IMR-90 (cell line): ENCODE results near the gene CYS1. TPM values are rescaled to one million over a fixed set of nuclear protein-coding genes. Genes with fewer than 3 reads are reported as not detected.
"Not testable (repeated sequence)": the region's sequence is repeated elsewhere in the genome, so short reads cannot be mapped to it uniquely, and the experiment has no call there.

Source experiments
- ATAC-seq: fragments of 200-7000 bp; cut with Tn5 transposase; 2 replicates; pipeline ENCODE4 v1.9.1; 2020; ENCODE audit warnings: low read depth, mild to moderate bottlenecking, moderate library complexity
- BruUV-seq: library from RNA; stranded (reverse); fragments of 400-500 nt; replicated peaks from 2 replicates; lab custom pipeline; 2021; lab: Mats Ljungman, UMichigan
- CTCF ChIA-PET: fragments of 300-600 bp; formaldehyde crosslinking; extraction: SDS; loops from one replicate; lab custom pipeline; 2021; ENCODE audit warnings: antibody characterized with exemption; lab: Yijun Ruan, JAX
- POLR2A ChIA-PET: fragments of 300-600 bp; sonication (Branson Sonifier 250); formaldehyde crosslinking; loops from one replicate; lab custom pipeline; 2022; ENCODE audit warnings: antibody characterized with exemption; ENCODE audit not compliant: unreplicated experiment; lab: Charles Lee
- DNase-seq: peaks from one replicate; pipeline ENCODE4 v3.0.0; 2013
- H2AFZ ChIP-seq: replicated peaks from 2 replicates; pipeline ENCODE3; 2013; ENCODE audit warnings: low read length, mild to moderate bottlenecking; ENCODE audit not compliant: poor library complexity
- H2AK5ac ChIP-seq: 2 replicates; pipeline ENCODE4 v1.6.1; 2013; ENCODE audit warnings: low read depth, low read length, inconsistent platforms
- H2AK9ac ChIP-seq: replicated peaks from 2 replicates; pipeline ENCODE3; 2013; ENCODE audit warnings: mild to moderate bottlenecking, low read depth, low read length, moderate library complexity; ENCODE audit not compliant: poor library complexity
- H2BK120ac ChIP-seq: 2 replicates; pipeline ENCODE4 v1.6.1; 2013; ENCODE audit warnings: low read depth, low read length, inconsistent platforms
- H2BK15ac ChIP-seq: 3 replicates; pipeline ENCODE4 v1.6.1; 2013; ENCODE audit warnings: low read depth, low read length, inconsistent platforms
- H2BK20ac ChIP-seq: 2 replicates; pipeline ENCODE4 v1.6.1; 2013; ENCODE audit warnings: low read depth, mild to moderate bottlenecking, inconsistent platforms, low read length, moderate library complexity
- H2BK5ac ChIP-seq: 2 replicates; pipeline ENCODE4 v1.6.1; 2013; ENCODE audit warnings: mild to moderate bottlenecking, low read depth, low read length, inconsistent platforms; ENCODE audit not compliant: poor library complexity, severe bottlenecking
- H3K14ac ChIP-seq: replicated peaks from 2 replicates; pipeline ENCODE4 v1.6.1; 2013; ENCODE audit warnings: low read depth, low read length, inconsistent platforms
- H3K18ac ChIP-seq: 2 replicates; pipeline ENCODE4 v1.6.1; 2013; ENCODE audit warnings: low read depth, low read length, control low read depth
- H3K23ac ChIP-seq: 2 replicates; pipeline ENCODE4 v1.6.1; 2013; ENCODE audit warnings: low read depth, low read length, inconsistent platforms
- H3K27ac ChIP-seq: 2 replicates; pipeline ENCODE4 v1.5.1; 2013; ENCODE audit warnings: mild to moderate bottlenecking, control low read depth, low read length; ENCODE audit not compliant: insufficient read depth
- H3K27me3 ChIP-seq: 2 replicates; pipeline ENCODE4 v1.6.1; 2013; ENCODE audit warnings: low read length; ENCODE audit not compliant: control insufficient read depth, insufficient read depth
- H3K36me3 ChIP-seq: 2 replicates; pipeline ENCODE4 v1.6.1; 2013; ENCODE audit warnings: low read length, mixed read lengths; ENCODE audit not compliant: control insufficient read depth, insufficient read depth
- H3K4ac ChIP-seq: 2 replicates; pipeline ENCODE4 v1.6.1; 2013; ENCODE audit warnings: low read depth, low read length, inconsistent platforms
- H3K4me1 ChIP-seq: 2 replicates; pipeline ENCODE4 v1.6.1; 2013; ENCODE audit warnings: low read length, mixed read lengths; ENCODE audit not compliant: control insufficient read depth, insufficient read depth
- H3K4me2 ChIP-seq: 2 replicates; pipeline ENCODE4 v1.6.1; 2013; ENCODE audit warnings: low read depth, mild to moderate bottlenecking, control low read depth, low read length, moderate library complexity
- H3K4me3 ChIP-seq: 2 replicates; pipeline ENCODE4 v1.5.1; 2013; ENCODE audit warnings: low read depth, mild to moderate bottlenecking, control low read depth, low read length, moderate library complexity; ENCODE audit not compliant: insufficient read depth
- H3K56ac ChIP-seq: 2 replicates; pipeline ENCODE4 v1.6.1; 2013; ENCODE audit warnings: low read length, inconsistent platforms; ENCODE audit not compliant: insufficient read depth; ENCODE audit errors: extremely low read depth
- H3K79me1 ChIP-seq, 2 experiments: 2 replicates each; pipeline ENCODE4 v1.6.1; 2013; ENCODE audit warnings: low read length in 2 of 2, inconsistent platforms in 1 of 2, low read depth in 1 of 2
- H3K9ac ChIP-seq: 2 replicates; pipeline ENCODE4 v1.6.1; 2013; ENCODE audit warnings: low read depth, low read length, control low read depth
- H3K9me1 ChIP-seq: 2 replicates; pipeline ENCODE4 v1.6.1; 2013; ENCODE audit warnings: low read length, inconsistent platforms; ENCODE audit not compliant: insufficient read depth
- H3K9me3 ChIP-seq: 2 replicates; pipeline ENCODE4 v1.6.1; 2013; ENCODE audit warnings: low read length; ENCODE audit not compliant: control insufficient read depth, insufficient read depth
- H4K20me1 ChIP-seq: 2 replicates; pipeline ENCODE4 v1.6.1; 2013; ENCODE audit warnings: low read length, inconsistent platforms; ENCODE audit not compliant: insufficient read depth
- H4K5ac ChIP-seq: 2 replicates; pipeline ENCODE4 v1.6.1; 2013; ENCODE audit warnings: mild to moderate bottlenecking, low read depth, low read length, control low read depth
- H4K8ac ChIP-seq, 2 experiments: 2 replicates each; pipeline ENCODE4 v1.6.1; 2013; ENCODE audit warnings: low read depth in 2 of 2, low read length in 2 of 2, control low read depth in 1 of 2, inconsistent platforms in 1 of 2
- H4K91ac ChIP-seq: 2 replicates; pipeline ENCODE4 v1.6.1; 2013; ENCODE audit warnings: low read depth, low read length, inconsistent platforms; ENCODE audit not compliant: insufficient read depth
- BHLHE40 ChIP-seq: fragments of 150-350 bp; IDR thresholded peaks from 2 replicates; pipeline ENCODE4 v1.6.1; 2016; ENCODE audit warnings: mild to moderate bottlenecking, low read depth, low read length
- WGBS, 2 experiments: methylation state at CpG; one replicate each; pipeline versions ENCODE4 v1.1.5 to v1.1.7; 2013; ENCODE audit warnings: missing lambda C conversion rate in 2 of 2; ENCODE audit not compliant: insufficient read length in 1 of 2; ENCODE audit errors: extremely low coverage in 2 of 2; 5-methylcytosine and 5-hydroxymethylcytosine counted together
- dilution Hi-C: fragments of 300-500 bp; cut with HindIII; formaldehyde crosslinking; loops from one replicate; pipeline ENCODE4 v1.14.3; 2018; ENCODE audit warnings: low sequenced_read_pairs; ENCODE audit not compliant: unreplicated experiment
- in situ Hi-C: fragments of 300-500 bp; cut with MboI; formaldehyde crosslinking; loops from 3 replicates; pipeline ENCODE4 v1.14.3; 2019; ENCODE audit warnings: low sequenced_read_pairs, inconsistent platforms, mixed read lengths
- intact Hi-C: fragments of 100-400 bp; cut with micrococcal nuclease; formaldehyde crosslinking; loops from 2 replicates; pipeline ENCODE4 v1.10.0; 2022
- polyA plus RNA-seq, 3 experiments: library from polyadenylated mRNA; depleted of rRNA; stranded (reverse); fragments of >200 nt; gene quantifications; 2 replicates each; pipeline ENCODE4 v1.2.3, GENCODE V29; 2012; ENCODE audit warnings: low replicate concordance in 1 of 3
- total RNA-seq: library from RNA; depleted of rRNA; stranded (reverse); fragments of >200 nt; gene quantifications from 2 replicates; pipeline ENCODE4 v1.2.3, GENCODE V29; 2012

Gene CYS1
- total and polyA plus RNA-seq, 2 of the 4 experiments (the other 2 are of a cell fraction), result under 0.01 to 0.12 TPM

GRCh38 chr2:10031886-10032745 lies 48.1 kb downstream of the CYS1 start (continued):
- TF ChIP-seq BHLHE40, result no peak

DNA sequence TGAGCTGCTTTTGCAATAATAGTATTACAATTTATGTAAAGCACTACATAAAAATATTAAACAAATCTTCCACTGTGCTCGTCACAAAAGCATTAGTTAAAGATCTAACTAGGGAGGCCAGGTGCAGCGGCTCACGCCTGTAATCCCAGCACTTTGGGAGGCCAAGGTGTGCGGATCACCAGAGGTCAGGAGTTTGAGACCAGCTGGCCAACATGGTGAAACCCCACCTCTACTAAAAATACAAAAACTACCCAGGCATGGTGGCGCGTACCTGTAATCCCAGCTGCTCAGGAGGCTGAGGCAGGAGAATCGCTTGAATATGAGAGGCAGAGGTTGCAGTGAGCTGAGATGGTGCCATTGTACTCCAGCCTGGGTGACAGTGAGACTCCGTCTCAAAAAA lies 49.4 kb downstream of the CYS1 start:
- intact Hi-C loops, H3K27ac ChIP-seq, H4K20me1 ChIP-seq, BruUV-seq, H3K14ac ChIP-seq, H4K8ac ChIP-seq, DNase-seq, H2AK9ac ChIP-seq, H2BK120ac ChIP-seq, H3K9me3 ChIP-seq, CTCF ChIA-PET, H3K4me1 ChIP-seq, ATAC-seq, H2AK5ac ChIP-seq, H3K18ac ChIP-seq, H4K5ac ChIP-seq, H3K4me2 ChIP-seq, POLR2A ChIA-PET, H3K23ac ChIP-seq, H3K79me1 ChIP-seq, H3K56ac ChIP-seq, H3K9ac ChIP-seq, H2BK5ac ChIP-seq, H2BK15ac ChIP-seq, H3K27me3 ChIP-seq, dilution Hi-C loops, in situ Hi-C loops, H3K9me1 ChIP-seq, H3K36me3 ChIP-seq, H4K91ac ChIP-seq, H3K4ac ChIP-seq, H2BK20ac ChIP-seq, H2AFZ ChIP-seq, H3K4me3 ChIP-seq: not testable (repeated sequence)
- no CpG with 5 or more reads among the region's 8 CpGs for WGBS, 2 experiments
